Prostate gland (tissue), 2 donors: ENCODE results near the gene FAAH.

Source experiments
- CTCF ChIP-seq, 4 experiments: fragments of 200-600 bp in 2 of 4; fragments of 450-650 bp in 2 of 4; sonication (generic) in 2 of 4; IDR thresholded peaks; 1 replicate in 3 of 4; 2 replicates in 1 of 4; pipeline ENCODE4 v1.5.1; 2016 to 2019; ENCODE audit warnings: antibody characterized with exemption in 4 of 4, mild to moderate bottlenecking in 2 of 4, moderate library complexity in 2 of 4
- POLR2AphosphoS5 ChIP-seq: sonication (generic); formaldehyde crosslinking; IDR thresholded peaks from one replicate; pipeline ENCODE4 v1.6.1; 2017; ENCODE audit warnings: antibody characterized with exemption

- TF ChIP-seq CTCF (IDR thresholded peaks at IDR 0.05): no peak
- TF ChIP-seq POLR2AphosphoS5: no peak
Measured at GRCh38 chr1:46411010-46411405, 16.9 kb downstream of the FAAH start.
